Measurements from ENCODE around the gene UNC5CL.

DNA sequence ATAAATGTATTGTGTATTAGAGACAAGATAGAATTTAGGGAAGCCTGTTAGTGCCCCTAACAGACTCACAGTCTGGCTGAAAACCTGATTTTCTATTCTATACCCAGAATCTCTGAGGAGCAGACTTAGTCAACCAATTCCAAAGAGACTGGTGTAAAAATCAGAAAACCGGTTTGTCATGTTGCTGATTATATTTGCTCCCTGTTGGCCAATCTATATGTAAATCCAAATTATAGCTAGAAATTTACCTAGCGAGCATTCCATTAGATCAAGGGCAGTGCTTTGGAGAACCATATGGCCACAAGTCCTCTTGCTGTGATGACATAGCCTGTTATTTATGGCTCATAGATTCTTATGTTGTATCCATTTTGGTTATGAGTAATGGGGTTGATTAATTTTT lies 38.5 kb upstream of the UNC5CL start:
- no peak for TF ChIP-seq CTCF (IDR thresholded peaks at IDR 0.05)
- no peak for TF ChIP-seq POLR2A (IDR thresholded peaks at IDR 0.05)
- TF ChIP-seq POLR2AphosphoS5 (IDR thresholded peaks at IDR 0.05): no peak
